D721Med (cell line): ENCODE measurements around the gene PRKCB.
"Not testable (repeated sequence)": the region's sequence is repeated elsewhere in the genome, so short reads cannot be mapped to it uniquely, and the experiment has no call there.

Source experiments
- DNase-seq: peaks from one replicate; pipeline ENCODE4 v3.0.0; 2011; ENCODE audit warnings: low spot score; ENCODE audit not compliant: insufficient read length
- FAIRE-seq: peaks from 2 replicates; lab custom pipeline; 2011; peaks lifted over from hg19 to GRCh38; lab: Jason Lieb, UNC
- CTCF ChIP-seq: IDR thresholded peaks from 2 replicates; pipeline ENCODE4 v1.5.1; 2012; ENCODE audit warnings: mild to moderate bottlenecking, control low read depth; ENCODE audit not compliant: insufficient read depth; ENCODE audit errors: missing control alignments

Gene PRKCB

DNA sequence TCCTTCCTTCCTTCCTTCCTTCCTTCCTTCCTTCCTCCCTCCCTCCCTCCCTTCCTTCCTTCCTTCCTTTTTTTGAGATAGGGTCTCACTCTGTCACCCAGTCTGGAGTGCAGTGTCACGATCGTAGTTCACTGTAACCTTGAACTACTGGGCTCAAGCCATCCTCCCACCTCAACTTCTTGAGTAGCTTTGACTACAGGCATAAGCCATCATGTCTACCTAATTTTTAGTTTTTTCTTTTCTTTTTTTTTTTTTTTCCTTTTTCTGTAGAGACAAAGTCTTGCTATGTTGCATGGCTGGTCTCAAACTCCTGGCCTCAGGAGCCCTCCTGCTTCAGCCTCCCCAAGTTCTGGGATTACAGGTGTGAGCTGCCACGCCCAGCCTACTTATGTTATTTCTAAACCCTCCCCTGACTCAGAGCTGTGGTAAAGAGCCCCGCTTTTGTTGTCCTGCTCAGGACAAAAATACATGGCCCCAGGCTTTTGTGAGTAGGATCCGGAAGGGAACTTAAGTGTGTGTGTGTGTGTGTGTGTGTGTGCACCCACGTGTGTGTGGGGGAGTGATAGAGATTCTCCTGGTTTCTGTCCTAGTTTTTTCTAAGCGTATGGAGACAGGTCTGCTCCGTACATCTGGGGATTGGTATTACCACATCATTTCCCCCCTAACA, 67.1 kb downstream of the PRKCB start:
- no peak for TF ChIP-seq CTCF
- DNase-seq (no peak), FAIRE-seq (no peak)

DNA sequence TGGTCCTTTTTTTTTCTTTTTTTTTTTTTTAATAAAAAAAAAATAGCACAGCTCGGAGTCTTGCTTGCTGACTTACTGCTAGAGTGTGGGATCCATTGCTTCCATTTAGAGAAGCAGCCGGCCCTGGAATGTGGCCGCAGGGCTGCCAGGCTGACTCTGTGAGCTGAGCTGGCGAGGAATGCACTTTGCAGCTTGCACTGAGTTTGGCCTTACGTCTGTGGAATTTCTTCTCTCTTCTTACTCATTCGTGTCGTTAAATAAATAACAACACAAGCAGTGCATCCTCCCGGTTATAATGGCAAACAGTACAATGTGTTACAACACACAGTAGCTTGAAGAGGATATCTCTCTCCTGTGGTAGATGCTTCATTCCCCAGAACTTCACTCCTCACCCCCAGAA, 69.2 kb downstream of the PRKCB start:
- DNase-seq = no peak
- FAIRE-seq = no peak
- TF ChIP-seq CTCF = no peak

GRCh38 chr16:23907457-23907902, 71.7 kb downstream of the PRKCB start:
- DNase-seq (no peak), FAIRE-seq (no peak)
- TF ChIP-seq CTCF = no peak

DNA sequence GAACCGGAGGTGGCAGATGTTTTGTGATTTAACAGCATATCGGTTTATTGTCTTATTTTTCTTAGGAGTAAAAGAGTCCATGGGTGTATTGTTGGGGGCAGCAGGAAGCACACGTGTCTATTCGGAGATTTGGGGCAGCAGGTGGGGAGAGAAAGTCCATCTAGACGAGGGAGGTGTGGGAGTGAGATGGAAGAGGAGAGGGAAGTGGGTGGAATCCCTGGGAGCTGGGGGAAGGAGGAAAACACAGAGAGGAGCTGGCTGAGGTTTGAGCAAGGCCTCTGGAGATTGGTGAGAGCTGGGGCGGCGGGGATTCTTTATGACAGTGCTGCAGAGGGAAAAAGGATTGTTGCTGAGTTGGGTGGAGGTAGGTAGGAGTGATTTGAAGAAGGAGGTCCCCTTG, 72.1 kb downstream of the PRKCB start:
- FAIRE-seq = no peak
- no peak for TF ChIP-seq CTCF
- no peak for DNase-seq

- DNase-seq (no peak), FAIRE-seq (no peak)
- no peak for TF ChIP-seq CTCF
These were observed 73.0 kb downstream of the PRKCB start for GRCh38 chr16:23908790-23909189.

DNA sequence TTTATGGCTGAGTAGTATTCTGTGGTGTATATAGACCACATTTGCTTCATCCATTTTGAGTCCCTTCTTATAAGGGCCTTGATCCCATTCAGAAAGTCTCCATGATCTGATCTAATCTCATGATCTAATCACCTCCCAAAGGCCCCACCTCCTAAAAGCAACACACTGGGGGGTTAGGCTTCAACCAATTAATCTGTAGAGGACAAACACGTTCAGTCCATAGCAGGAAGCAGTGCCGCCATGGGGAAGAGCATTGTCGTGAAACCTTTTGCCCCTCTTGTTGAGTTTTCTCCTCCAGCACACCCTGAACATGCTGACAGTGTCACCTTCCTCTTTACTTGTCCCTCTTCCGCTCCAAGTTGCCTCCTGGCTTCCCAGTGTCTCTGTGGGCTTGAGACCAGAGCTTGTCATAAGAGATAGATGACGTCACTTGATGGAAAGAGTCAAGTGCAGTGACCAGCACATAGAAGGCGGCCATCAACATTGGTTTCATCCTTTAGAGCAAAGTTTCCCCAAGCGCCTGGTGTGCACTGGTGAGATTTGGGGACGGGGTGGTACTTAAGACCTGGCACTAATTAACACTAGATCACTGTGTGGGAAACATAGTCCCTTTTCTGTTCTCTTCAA, 74.1 kb downstream of the PRKCB start:
- no peak for FAIRE-seq
- no peak for TF ChIP-seq CTCF
- DNase-seq = no peak

GRCh38 chr16:23914946-23915530, 79.3 kb downstream of the PRKCB start:
- no peak for DNase-seq

DNA sequence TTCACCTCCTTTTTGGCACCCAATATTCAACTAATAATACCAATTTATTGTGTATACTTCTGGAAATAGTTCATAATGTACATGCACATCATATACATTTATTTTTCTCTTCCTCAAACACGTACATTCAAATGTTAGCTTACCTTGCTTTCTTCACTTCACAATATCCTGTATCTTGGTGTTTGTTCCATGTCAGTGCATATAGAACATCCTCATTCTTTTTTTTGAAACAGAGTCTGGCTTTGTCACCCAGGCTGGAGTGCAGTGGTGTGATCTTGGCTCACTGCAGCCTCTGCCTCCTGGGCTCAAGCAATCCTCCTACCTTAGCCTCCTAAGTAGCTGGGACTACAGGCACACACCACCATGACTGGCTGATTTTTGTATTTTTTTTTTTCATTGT, 80.8 kb downstream of the PRKCB start:
- not testable (repeated sequence) for DNase-seq, FAIRE-seq

More at GRCh38 chr16:23914946-23915530, 79.3 kb downstream of the PRKCB start:
- no peak for FAIRE-seq
- TF ChIP-seq CTCF = no peak
